K562 (cell line): Measurements from ENCODE around the gene ARL4D. TPM values are rescaled to one million over a fixed set of nuclear protein-coding genes. Genes with fewer than 3 reads are reported as not detected.

ENCODE experiments used
- ATAC-seq: fragments of 200-7000 bp; cut with Tn5 transposase; 3 replicates; pipeline ENCODE4 v1.9.1; 2020; ENCODE audit warnings: moderate library complexity
- BruUV-seq: library from RNA; stranded (reverse); fragments of 400-500 nt; replicated peaks from 2 replicates; lab custom pipeline; 2021; lab: Mats Ljungman, UMichigan
- CTCF ChIA-PET: fragments of 300-600 bp; formaldehyde crosslinking; extraction: SDS; loops from one replicate; lab custom pipeline; 2021; ENCODE audit warnings: low intra/inter-chr PET ratio; lab: Yijun Ruan, JAX
- POLR2A ChIA-PET: fragments of 300-600, 350-650 bp; sonication (Branson Sonifier 250); formaldehyde crosslinking; extraction: SDS; loops from one replicate; lab custom pipeline; 2021; ENCODE audit warnings: antibody characterized with exemption, inconsistent platforms; lab: Yijun Ruan, JAX
- DNase-seq, 4 experiments: peaks; one replicate each; pipeline versions ENCODE4 v3.0.0 to v3.0.0-alpha.2; 2011 to 2018; ENCODE audit warnings: low spot score in 3 of 4, mixed read lengths in 3 of 4; ENCODE audit errors: extremely low read depth in 1 of 4
- FAIRE-seq: peaks from 2 replicates; lab custom pipeline; 2011; peaks lifted over from hg19 to GRCh38; lab: Jason Lieb, UNC
- H2AFZ ChIP-seq: 2 replicates; pipeline ENCODE4 v1.6.0; 2011; ENCODE audit warnings: low read depth, low read length, control low read depth, inconsistent platforms
- H3K27ac ChIP-seq: fragments of 200-600 bp; 3 replicates; pipeline ENCODE4 v1.8.0; 2011; ENCODE audit warnings: low read depth, mild to moderate bottlenecking, control low read depth, inconsistent platforms, low read length, moderate library complexity, mixed read lengths; ENCODE audit errors: extremely low read depth
- H3K27me3 ChIP-seq, 2 experiments: fragments of 300-600 bp in 1 of 2; 2 replicates in 1 of 2; 3 replicates in 1 of 2; pipeline versions ENCODE4 v1.6.0 to v1.8.0; 2011; ENCODE audit warnings: inconsistent platforms in 2 of 2, low read length in 2 of 2, mild to moderate bottlenecking in 1 of 2, mixed read lengths in 1 of 2, moderate library complexity in 1 of 2; ENCODE audit not compliant: control insufficient read depth in 2 of 2, insufficient read depth in 2 of 2
- H3K36me3 ChIP-seq: fragments of 300-600 bp; 3 replicates; pipeline ENCODE4 v1.8.0; 2011; ENCODE audit warnings: mild to moderate bottlenecking, low read length, inconsistent platforms; ENCODE audit not compliant: control insufficient read depth, insufficient read depth
- H3K4me1 ChIP-seq, 2 experiments: fragments of 200-600 bp in 1 of 2; replicated peaks in 1 of 2; 2 replicates in 1 of 2; 3 replicates in 1 of 2; pipeline versions ENCODE4 v1.5.1 to v1.8.0; 2011; ENCODE audit warnings: inconsistent platforms in 2 of 2, low read length in 2 of 2, mild to moderate bottlenecking in 1 of 2, mixed read lengths in 1 of 2, moderate library complexity in 1 of 2; ENCODE audit not compliant: control insufficient read depth in 2 of 2, insufficient read depth in 2 of 2
- H3K4me2 ChIP-seq: 2 replicates; pipeline ENCODE4 v1.6.1; 2011; ENCODE audit warnings: low read length, control low read depth, inconsistent platforms, mixed read lengths; ENCODE audit not compliant: insufficient read depth
- H3K4me3 ChIP-seq: fragments of 200-600 bp; sonication (generic), shearing (Covaris generic); 2 replicates; pipeline ENCODE4 v1.5.1; 2016; ENCODE audit warnings: control low read depth, inconsistent platforms
- H3K79me2 ChIP-seq: fragments of 200-600 bp; 3 replicates; pipeline ENCODE4 v1.8.0; 2011; ENCODE audit warnings: low read length, inconsistent platforms; ENCODE audit not compliant: control insufficient read depth, insufficient read depth
- H3K9ac ChIP-seq, 2 experiments: 2 replicates each; pipeline versions ENCODE4 v1.6.0 to v1.6.1; 2011; ENCODE audit warnings: low read depth in 2 of 2, low read length in 2 of 2, control low read depth in 1 of 2, inconsistent platforms in 1 of 2, mild to moderate bottlenecking in 1 of 2, mixed read lengths in 1 of 2; ENCODE audit not compliant: insufficient read depth in 1 of 2
- H3K9me1 ChIP-seq: one replicate; pipeline ENCODE4 v1.6.0; 2011; ENCODE audit warnings: inconsistent platforms, mild to moderate bottlenecking, low read length, moderate library complexity; ENCODE audit not compliant: control insufficient read depth, insufficient read depth
- H3K9me3 ChIP-seq: replicated peaks from 2 replicates; pipeline ENCODE4 v1.5.1; 2011; ENCODE audit warnings: low read depth, low read length, inconsistent platforms; ENCODE audit not compliant: control insufficient read depth, insufficient read depth
- H4K20me1 ChIP-seq: replicated peaks from 2 replicates; pipeline ENCODE4 v1.6.1; 2011; ENCODE audit warnings: low read length, inconsistent platforms, mixed read lengths; ENCODE audit not compliant: control insufficient read depth, insufficient read depth
- BCLAF1 ChIP-seq, 2 experiments: fragments of 450-650 bp in 1 of 2; IDR thresholded peaks; 2 replicates each; pipeline ENCODE4 v1.6.1; 2011 to 2017; ENCODE audit warnings: low read depth in 2 of 2, antibody characterized with exemption in 1 of 2, borderline replicate concordance in 1 of 2, low read length in 1 of 2, mild to moderate bottlenecking in 1 of 2, mixed read lengths in 1 of 2; ENCODE audit not compliant: control insufficient read depth in 1 of 2
- CREB1 ChIP-seq, 2 experiments: sonication (generic) in 1 of 2; formaldehyde crosslinking in 1 of 2; IDR thresholded peaks; 2 replicates each; pipeline versions ENCODE4 v1.6.1 to v1.8.0; 2012 to 2022; ENCODE audit warnings: inconsistent platforms in 1 of 2, mild to moderate bottlenecking in 1 of 2, missing genetic modification reagents in 1 of 2, moderate library complexity in 1 of 2
- ETV5 ChIP-seq: sonication (generic); formaldehyde crosslinking; IDR thresholded peaks from 2 replicates; pipeline ENCODE4 v1.4.0; 2020; ENCODE audit warnings: low read depth, mild to moderate bottlenecking, missing genetic modification reagents
- FOXP1 ChIP-seq: sonication (generic); formaldehyde crosslinking; IDR thresholded peaks from 2 replicates; pipeline ENCODE4 v1.8.0; 2022; ENCODE audit warnings: mild to moderate bottlenecking, missing genetic modification reagents
- STAT5A ChIP-seq: IDR thresholded peaks from 2 replicates; pipeline ENCODE4 v1.6.1; 2012; ENCODE audit warnings: low read length, inconsistent platforms, borderline replicate concordance
- TAF1 ChIP-seq: IDR thresholded peaks from 2 replicates; pipeline ENCODE4 v1.6.1; 2011; ENCODE audit warnings: mild to moderate bottlenecking, low read length, moderate library complexity; ENCODE audit not compliant: insufficient read depth, control insufficient read depth, severe bottlenecking; ENCODE audit errors: extremely low read depth
- TCF7L2 ChIP-seq: fragments of 150-350 bp; IDR thresholded peaks from 2 replicates; pipeline ENCODE4 v1.6.1; 2016; ENCODE audit warnings: low read depth, mild to moderate bottlenecking, low read length, moderate library complexity
- USF2 ChIP-seq: sonication (generic); formaldehyde crosslinking; IDR thresholded peaks from 2 replicates; pipeline ENCODE4 v1.5.0; 2020; ENCODE audit warnings: missing genetic modification reagents
- ZNF609 ChIP-seq: sonication (generic); formaldehyde crosslinking; IDR thresholded peaks from 2 replicates; pipeline ENCODE4 v1.8.1; 2023; ENCODE audit warnings: missing genetic modification reagents, mild to moderate bottlenecking, borderline replicate concordance
- ZNF717 ChIP-seq: fragments of 250-450 bp; sonication (Bioruptor Pico); IDR thresholded peaks from 2 replicates; pipeline ENCODE4 v1.5.0; 2021
- WGBS: fragments of 100-300 bp; shearing (Covaris generic); methylation state at CpG from one replicate; pipeline ENCODE4 v1.1.6; 2016; ENCODE audit warnings: low coverage, mixed read lengths; ENCODE audit not compliant: insufficient coverage; ENCODE audit errors: missing lambda C conversion rate; 5-methylcytosine and 5-hydroxymethylcytosine counted together
- in situ Hi-C: fragments of 300-500 bp; cut with MboI; formaldehyde crosslinking; loops from 4 replicates; pipeline ENCODE4 v1.15.0; 2018; ENCODE audit warnings: inconsistent platforms, mixed read lengths
- intact Hi-C: fragments of 100-400 bp; cut with micrococcal nuclease; formaldehyde crosslinking; loops from 2 replicates; pipeline ENCODE4 v1.14.2; 2022
- polyA plus RNA-seq, 8 experiments: library from polyadenylated mRNA; depleted of rRNA in 4 of 8; stranded (reverse) in 5 of 8; unstranded in 3 of 8; fragments of >200 nt; fragmentation: Nextera tagmentation in 2 of 8; fragmentation: Illumina TruSeq in 1 of 8; extraction: Ambion mirVana in 2 of 8; extraction: Trizol in 1 of 8; gene quantifications; 2 replicates each; pipeline versions ENCODE4 v1.2.1 to v1.2.3, GENCODE V29; 2011 to 2014; ENCODE audit warnings: inconsistent platforms in 1 of 8, missing spikeins in 1 of 8
- total RNA-seq, 7 experiments: library from RNA; depleted of rRNA in 6 of 7; stranded (reverse); fragments of >200 nt in 6 of 7; fragmentation: Illumina TruSeq in 2 of 7; extraction: Trizol in 2 of 7; gene quantifications; 2 replicates each; pipeline versions ENCODE4 v1.2.1 to v1.2.3, GENCODE V29; 2011 to 2021; ENCODE audit warnings: low replicate concordance in 1 of 7

The ARL4D gene
- total and polyA plus RNA-seq, 9 of the 15 experiments (the other 6 are each of a cell fraction or from before 2014, with no cell fraction given), result 0.07 to 0.53 (median 0.28) TPM; not detected in 1

- Histone ChIP-seq H3K9me3 (no peaks in the 10 kb centered on the region), H3K27ac (no peak overlapping the region), H3K4me1 (no peaks in the 10 kb centered on the region), H3K27me3 (peaks cover 13 to 42% of the 10 kb centered on the region in 2 experiments; a peak in 4 of 5 replicates), H3K4me3 (no peak overlapping the region), H3K36me3 (no peaks in the 10 kb centered on the region), H2AFZ (no peak overlapping the region), H4K20me1 (no peaks in the 10 kb centered on the region), H3K4me2 (no peak overlapping the region), H3K79me2 (no peaks in the 10 kb centered on the region), H3K9me1 (no peaks in the 10 kb centered on the region), H3K9ac (no peak overlapping the region)
- FAIRE-seq, result peak; percentile 19
- in situ Hi-C loops (no loop called here), intact Hi-C loops (no loop called here)
- POLR2A ChIA-PET, result interaction anchor here (1.0 kb wide), 1 partner anchor 17 kb away, joined by 3 read pairs; no protein-coding TSS in a partner anchor
- BruUV-seq, result no TSS peak
- no peak for DNase-seq
- WGBS, result 0% methylated on average over 4 of the region's 4 CpGs
- CTCF ChIA-PET, result no interaction called here
- no peak for ATAC-seq
- TF ChIP-seq USF2 (no peak), TAF1 (no peak), CREB1 (IDR thresholded peaks at IDR 0.05) (no peak), CREB1 (CRISPR knock-in tag; IDR thresholded peaks at IDR 0.05) (no peak), ZNF609 (CRISPR knock-in tag) (no peak), ZNF717 (no peak), TCF7L2 (no peak), BCLAF1 (IDR thresholded peaks at IDR 0.05; ENCODE audit: borderline replicate concordance in 1 of 2, control insufficient read depth in 1 of 2, low read depth in 2 of 2, low read length in 1 of 2) (no peak), ETV5 (no peak), FOXP1 (CRISPR knock-in tag) (no peak), STAT5A (no peak)
Observed at GRCh38 chr17:43434902-43435319, 36.1 kb downstream of the ARL4D start.
